ENCODE measurements around the gene NREP. TPM values are rescaled to one million over a fixed set of nuclear protein-coding genes. Genes with fewer than 3 reads are reported as not detected.
A peak's percentile ranks its signal among the peaks of the same experiment; 100 is the strongest.

Gene NREP
- total RNA-seq, 1 donor from 2014 or later: 874 TPM

- DNase-seq (ENCODE audit: extremely low spot score, unreplicated experiment): no peak
- Mint-ChIP-seq H3K36me3 (ENCODE audit: unreplicated experiment) (no peaks in the 10 kb centered on the region), H3K27me3 (ENCODE audit: unreplicated experiment) (no peaks in the 10 kb centered on the region), H3K4me1 (ENCODE audit: unreplicated experiment) (peaks cover 46% of the 10 kb centered on the region), H3K4me3 (ENCODE audit: unreplicated experiment) (no peak overlapping the region), H3K27ac (ENCODE audit: unreplicated experiment) (no peak overlapping the region), H3K9me3 (ENCODE audit: unreplicated experiment) (no peaks in the 10 kb centered on the region)
- TF ChIP-seq CTCF (IDR thresholded peaks at IDR 0.05): no peak
Measured at GRCh38 chr5:111765613-111766571, 8.9 kb upstream of the NREP start.

- H3K27ac Mint-ChIP-seq (ENCODE audit: unreplicated experiment): peak overlapping the region; percentile 6
- no peak for TF ChIP-seq CTCF (IDR thresholded peaks at IDR 0.05)
- no peak overlapping the region for H3K4me3 Mint-ChIP-seq (ENCODE audit: unreplicated experiment)
- no peaks in the 10 kb centered on the region for H3K9me3 Mint-ChIP-seq (ENCODE audit: unreplicated experiment)
- H3K4me1 Mint-ChIP-seq (ENCODE audit: unreplicated experiment): peaks cover 59% of the 10 kb centered on the region
- DNase-seq (ENCODE audit: extremely low spot score, unreplicated experiment): no peak
- H3K36me3 Mint-ChIP-seq (ENCODE audit: unreplicated experiment): no peaks in the 10 kb centered on the region
- H3K27me3 Mint-ChIP-seq (ENCODE audit: unreplicated experiment): no peaks in the 10 kb centered on the region
Measured at GRCh38 chr5:111764019-111764418, 7.0 kb upstream of the NREP start.

- peak overlapping the region; percentile 77 for H3K27ac Mint-ChIP-seq (ENCODE audit: unreplicated experiment)
- DNase-seq (ENCODE audit: extremely low spot score, unreplicated experiment): no peak
- H3K27me3 Mint-ChIP-seq (ENCODE audit: unreplicated experiment): no peaks in the 10 kb centered on the region
- TF ChIP-seq CTCF (IDR thresholded peaks at IDR 0.05): no peak
- H3K4me3 Mint-ChIP-seq (ENCODE audit: unreplicated experiment): peak overlapping the region; percentile 42
- peaks cover 70% of the 10 kb centered on the region for H3K4me1 Mint-ChIP-seq (ENCODE audit: unreplicated experiment)
- H3K36me3 Mint-ChIP-seq (ENCODE audit: unreplicated experiment): no peaks in the 10 kb centered on the region
- no peaks in the 10 kb centered on the region for H3K9me3 Mint-ChIP-seq (ENCODE audit: unreplicated experiment)
Measured at GRCh38 chr5:111762895-111763294, 5.9 kb upstream of the NREP start.

GRCh38 chr5:111758284-111758628 lies 1.3 kb upstream of the NREP start:
- Mint-ChIP-seq H3K36me3 (ENCODE audit: unreplicated experiment) (peaks cover 16% of the 10 kb centered on the region), H3K4me3 (ENCODE audit: unreplicated experiment) (peak overlapping the region; percentile 73), H3K27ac (ENCODE audit: unreplicated experiment) (peak overlapping the region; percentile 97), H3K4me1 (ENCODE audit: unreplicated experiment) (peaks cover 62% of the 10 kb centered on the region), H3K27me3 (ENCODE audit: unreplicated experiment) (no peaks in the 10 kb centered on the region), H3K9me3 (ENCODE audit: unreplicated experiment) (no peaks in the 10 kb centered on the region)
- TF ChIP-seq CTCF (IDR thresholded peaks at IDR 0.05): no peak
- DNase-seq (ENCODE audit: extremely low spot score, unreplicated experiment): no peak
